ENCODE data around the gene CASP6. TPM values are rescaled to one million over a fixed set of nuclear protein-coding genes. Genes with fewer than 3 reads are reported as not detected.

Gene CASP6
- total RNA-seq, 4 donors from 2014 or later: 34.4 to 87.7 (median 58.9) TPM

- in situ Hi-C loops (cut with MboI; ENCODE audit: low pct_ligation_motif_present in 1 of 4, low pct_unique_long_range_greater_than_20kb in 1 of 4, low sequenced_read_pairs in 3 of 4) (no loop called here), intact Hi-C loops (cut with DNase I; ENCODE audit: low total_unique reads) (no loop called here)
- no peak overlapping the region for H3K27ac ChIP-seq
- no peak overlapping the region for H3K4me3 ChIP-seq
- no peaks in the 10 kb centered on the region for H3K36me3 ChIP-seq
- no peak for DNase-seq
- no peaks in the 10 kb centered on the region for H3K4me1 ChIP-seq
- 90 to 97% methylated on average over 8 to 9 of the region's 9 CpGs for WGBS, 2 donors (ENCODE audit: low coverage in 1 of 2)
- H3K9me3 ChIP-seq: no peaks in the 10 kb centered on the region
- TF ChIP-seq POLR2A (IDR thresholded peaks at IDR 0.05) (no peak), POLR2AphosphoS5 (IDR thresholded peaks at IDR 0.05) (no peak), EP300 (IDR thresholded peaks at IDR 0.05; ENCODE audit: low read depth) (no peak), CTCF (IDR thresholded peaks at IDR 0.05) (no peak)
- no peaks in the 10 kb centered on the region for H3K27me3 ChIP-seq
These were observed 45.3 kb downstream of the CASP6 start for GRCh38 chr4:109657854-109658418.

- TF ChIP-seq EP300 (IDR thresholded peaks at IDR 0.05; ENCODE audit: low read depth): no peak
- TF ChIP-seq POLR2A (IDR thresholded peaks at IDR 0.05): no peak
- TF ChIP-seq CTCF (IDR thresholded peaks at IDR 0.05): no peak
- no peak for TF ChIP-seq POLR2AphosphoS5 (IDR thresholded peaks at IDR 0.05)
These were observed 47.8 kb downstream of the CASP6 start for GRCh38 chr4:109655396-109655795.

GRCh38 chr4:109649872-109650271, 53.4 kb downstream of the CASP6 start:
- in situ Hi-C loops (cut with MboI; ENCODE audit: low pct_ligation_motif_present in 1 of 4, low pct_unique_long_range_greater_than_20kb in 1 of 4, low sequenced_read_pairs in 3 of 4): no loop called here
- Histone ChIP-seq H3K4me3 (no peak overlapping the region), H3K4me1 (peaks cover 0 to 5% (median 0%) of the 10 kb centered on the region in 4 donors), H3K27me3 (no peaks in the 10 kb centered on the region), H3K27ac (peak overlapping the region in 1 of 4 donors; percentile 7), H3K9me3 (peaks cover 0 to 3% of the 10 kb centered on the region in 2 donors), H3K36me3 (no peaks in the 10 kb centered on the region)
- WGBS, 2 donors (ENCODE audit: low coverage in 1 of 2): 85% methylated on average over 1 of the region's 1 CpG; no CpG with 5 or more reads in 1 of the 2 donors
- TF ChIP-seq POLR2A (IDR thresholded peaks at IDR 0.05) (no peak), EP300 (IDR thresholded peaks at IDR 0.05; ENCODE audit: low read depth) (no peak), CTCF (IDR thresholded peaks at IDR 0.05) (no peak), POLR2AphosphoS5 (IDR thresholded peaks at IDR 0.05) (no peak)
- DNase-seq: no peak
- intact Hi-C loops (cut with DNase I; ENCODE audit: low total_unique reads): no loop called here

More at GRCh38 chr4:109655396-109655795, 47.8 kb downstream of the CASP6 start:
- in situ Hi-C loops (cut with MboI; ENCODE audit: low pct_ligation_motif_present in 1 of 4, low pct_unique_long_range_greater_than_20kb in 1 of 4, low sequenced_read_pairs in 3 of 4): no loop called here
- Histone ChIP-seq H3K36me3 (no peaks in the 10 kb centered on the region), H3K4me3 (no peak overlapping the region), H3K4me1 (no peaks in the 10 kb centered on the region), H3K27ac (no peak overlapping the region), H3K9me3 (peaks cover 0 to 3% of the 10 kb centered on the region in 2 donors), H3K27me3 (no peaks in the 10 kb centered on the region)
- no peak for DNase-seq
- intact Hi-C loops (cut with DNase I; ENCODE audit: low total_unique reads): no loop called here
- 66 to 69% methylated on average over 6 of the region's 6 CpGs for WGBS, 2 donors (ENCODE audit: low coverage in 1 of 2)

GRCh38 chr4:109648997-109649575, 54.2 kb downstream of the CASP6 start:
- Histone ChIP-seq H3K4me1 (peaks cover 0 to 5% (median 0%) of the 10 kb centered on the region in 4 donors), H3K4me3 (no peak overlapping the region), H3K27ac (peak overlapping the region in 2 of 4 donors; percentile 7 to 19), H3K27me3 (no peaks in the 10 kb centered on the region), H3K36me3 (no peaks in the 10 kb centered on the region), H3K9me3 (peaks cover 0 to 3% of the 10 kb centered on the region in 2 donors)
- DNase-seq: no peak
- in situ Hi-C loops (cut with MboI; ENCODE audit: low pct_ligation_motif_present in 1 of 4, low pct_unique_long_range_greater_than_20kb in 1 of 4, low sequenced_read_pairs in 3 of 4): no loop called here
- TF ChIP-seq EP300 (IDR thresholded peaks at IDR 0.05; ENCODE audit: low read depth) (no peak), POLR2AphosphoS5 (IDR thresholded peaks at IDR 0.05) (no peak), POLR2A (IDR thresholded peaks at IDR 0.05) (no peak), CTCF (IDR thresholded peaks at IDR 0.05) (no peak)
- intact Hi-C loops (cut with DNase I; ENCODE audit: low total_unique reads): no loop called here
- WGBS, 2 donors (ENCODE audit: low coverage in 1 of 2): 87 to 88% methylated on average over 2 of the region's 2 CpGs

All from transverse colon (tissue), 4 donors.